NCI-H1105 treated with DMSO at 0.1 percent for 48 hours (cell line): Measurements from ENCODE around the gene RPTOR.
A peak's percentile ranks its signal among the peaks of the same experiment; 100 is the strongest.

Experiments used
- DNase-seq: peaks from one replicate; lab custom pipeline; 2025; lab: John Stamatoyannopoulos, UW

Gene RPTOR

GRCh38 chr17:80980397-80981061, 435.9 kb downstream of the RPTOR start:
- no peak for DNase-seq

GRCh38 chr17:80981062-80981902, 436.6 kb downstream of the RPTOR start:
- no peak for DNase-seq

GRCh38 chr17:80981929-80982425, 437.3 kb downstream of the RPTOR start:
- DNase-seq = no peak

- DNase-seq = no peak
These were observed 437.9 kb downstream of the RPTOR start for GRCh38 chr17:80982426-80982974.

GRCh38 chr17:80983545-80983944, 438.9 kb downstream of the RPTOR start:
- DNase-seq = no peak

- no peak for DNase-seq
These were observed 440.1 kb downstream of the RPTOR start for GRCh38 chr17:80984749-80985148.

- DNase-seq = no peak
These were observed 441.4 kb downstream of the RPTOR start for GRCh38 chr17:80986046-80986445.

- DNase-seq = no peak
These were observed 442.3 kb downstream of the RPTOR start for GRCh38 chr17:80986816-80987475.

GRCh38 chr17:80987941-80988461, 443.4 kb downstream of the RPTOR start:
- DNase-seq = no peak

GRCh38 chr17:80989586-80989913, 444.9 kb downstream of the RPTOR start:
- DNase-seq = no peak

GRCh38 chr17:80990921-80991644, 446.4 kb downstream of the RPTOR start:
- DNase-seq = no peak

GRCh38 chr17:80991645-80992076, 447.0 kb downstream of the RPTOR start, which contains the start of gene CHMP6:
Gene CHMP6, plus strand, starts transcription at chr17:80991841. Its CDS starts 78 bp downstream, at chr17:80991919.
- DNase-seq = peak; percentile 35

- DNase-seq = no peak
These were observed 447.7 kb downstream of the RPTOR start for GRCh38 chr17:80992077-80992947.

GRCh38 chr17:80992948-80993624, 448.4 kb downstream of the RPTOR start:
- DNase-seq = no peak

GRCh38 chr17:80995131-80995530, 450.5 kb downstream of the RPTOR start:
- no peak for DNase-seq

- DNase-seq = no peak
These were observed 452.0 kb downstream of the RPTOR start for GRCh38 chr17:80996422-80997305.

- DNase-seq = no peak
These were observed 452.9 kb downstream of the RPTOR start for GRCh38 chr17:80997424-80998117.

- no peak for DNase-seq
These were observed 453.6 kb downstream of the RPTOR start for GRCh38 chr17:80998118-80998747.
